Neural cell (in vitro differentiated cells): ENCODE results near the gene FIGNL2. TPM values are rescaled to one million over a fixed set of nuclear protein-coding genes. Genes with fewer than 3 reads are reported as not detected.

Source experiments
- H2AFZ ChIP-seq: fragments of 200-600, 300-800 bp; sonication (generic), shearing (Covaris generic); 2 replicates; pipeline ENCODE4 v1.6.0; 2014; ENCODE audit warnings: low read depth, mild to moderate bottlenecking, antibody characterized with exemption, low read length, moderate library complexity
- H3F3A ChIP-seq: fragments of 200-600 bp; shearing (Covaris generic); 2 replicates; pipeline ENCODE4 v1.6.1; 2016; ENCODE audit warnings: mild to moderate bottlenecking, moderate library complexity, mixed read lengths, antibody characterized with exemption, low read length; ENCODE audit not compliant: insufficient read depth, poor library complexity, severe bottlenecking
- H3K27ac ChIP-seq: fragments of 200-600, 300-800 bp; sonication (generic), shearing (Covaris generic); 2 replicates; pipeline ENCODE4 v1.5.1; 2014; ENCODE audit warnings: mild to moderate bottlenecking, low read length, moderate library complexity
- H3K27me3 ChIP-seq: fragments of 300-800, 200-600 bp; sonication (generic), shearing (Covaris generic); 2 replicates; pipeline ENCODE4 v1.6.0; 2014; ENCODE audit warnings: mild to moderate bottlenecking, low read depth, low read length, moderate library complexity; ENCODE audit not compliant: insufficient read depth
- H3K36me3 ChIP-seq: fragments of 300-800, 200-600 bp; sonication (generic), shearing (Covaris generic); 2 replicates; pipeline ENCODE4 v1.5.1; 2014; ENCODE audit warnings: mild to moderate bottlenecking, antibody characterized with exemption, low read length, moderate library complexity; ENCODE audit not compliant: insufficient read depth
- H3K4me2 ChIP-seq: fragments of 300-800, 200-600 bp; sonication (generic), shearing (Covaris generic); 2 replicates; pipeline ENCODE4 v1.6.0; 2014; ENCODE audit warnings: mild to moderate bottlenecking, low read length
- H3K4me3 ChIP-seq: fragments of 300-800, 200-600 bp; sonication (generic), shearing (Covaris generic); 2 replicates; pipeline ENCODE4 v1.5.1; 2014; ENCODE audit warnings: mild to moderate bottlenecking, low read length, moderate library complexity
- H3K79me2 ChIP-seq: fragments of 200-600 bp; shearing (Covaris generic); replicated peaks from 2 replicates; pipeline ENCODE4 v1.6.0; 2014; ENCODE audit warnings: mild to moderate bottlenecking, low read length, moderate library complexity; ENCODE audit not compliant: insufficient read depth
- H3K9ac ChIP-seq: fragments of 300-800, 200-600 bp; sonication (generic), shearing (Covaris generic); 2 replicates; pipeline ENCODE4 v1.6.1; 2016; ENCODE audit warnings: mild to moderate bottlenecking, low read length, mixed read lengths
- H3K9me2 ChIP-seq: fragments of 200-600 bp; shearing (Covaris generic); 2 replicates; pipeline ENCODE4 v1.6.1; 2016; ENCODE audit warnings: mild to moderate bottlenecking, low read length, mixed read lengths; ENCODE audit not compliant: insufficient read depth
- H3K9me3 ChIP-seq: fragments of 200-600, 300-800 bp; sonication (generic), shearing (Covaris generic); 2 replicates; pipeline ENCODE4 v1.6.1; 2016; ENCODE audit warnings: mild to moderate bottlenecking, mixed run types, low read length, moderate library complexity, mixed read lengths
- H4K20me1 ChIP-seq: fragments of 200-600 bp; shearing (Covaris generic); 2 replicates; pipeline ENCODE4 v1.6.1; 2016; ENCODE audit warnings: mild to moderate bottlenecking, mixed run types; ENCODE audit not compliant: insufficient read depth
- CTCF ChIP-seq: fragments of 450-650 bp; IDR thresholded peaks from 2 replicates; pipeline ENCODE4 v1.5.1; 2014; ENCODE audit warnings: antibody characterized with exemption, mild to moderate bottlenecking, moderate library complexity; ENCODE audit not compliant: poor library complexity, severe bottlenecking
- EP300 ChIP-seq: fragments of 450-650 bp; conservative IDR thresholded peaks from 2 replicates; pipeline ENCODE4 v1.6.1; 2014; ENCODE audit warnings: antibody characterized with exemption, mild to moderate bottlenecking, moderate library complexity; ENCODE audit not compliant: poor library complexity, severe bottlenecking
- EZH2 ChIP-seq: fragments of 200-600, 300-800 bp; shearing (Covaris generic), sonication (generic); IDR thresholded peaks from 2 replicates; pipeline ENCODE4 v1.6.1; 2014; ENCODE audit warnings: antibody characterized with exemption, low read length, borderline replicate concordance, mild to moderate bottlenecking; ENCODE audit not compliant: insufficient read depth, poor library complexity, severe bottlenecking
- MXI1 ChIP-seq: fragments of 450-650 bp; conservative IDR thresholded peaks from 2 replicates; pipeline ENCODE4 v1.6.1; 2014; ENCODE audit warnings: antibody characterized with exemption, mild to moderate bottlenecking; ENCODE audit not compliant: poor library complexity, severe bottlenecking
- POLR2AphosphoS5 ChIP-seq: IDR thresholded peaks from 2 replicates; pipeline ENCODE4 v1.6.1; 2012
- RAD21 ChIP-seq: fragments of 450-650 bp; conservative IDR thresholded peaks from 2 replicates; pipeline ENCODE4 v1.6.1; 2014; ENCODE audit warnings: antibody characterized with exemption, mild to moderate bottlenecking, moderate library complexity
- REST ChIP-seq: IDR thresholded peaks from 2 replicates; pipeline ENCODE4 v1.6.1; 2012; ENCODE audit warnings: borderline replicate concordance
- SMC3 ChIP-seq: fragments of 450-650 bp; conservative IDR thresholded peaks from 2 replicates; pipeline ENCODE4 v1.6.1; 2014; ENCODE audit warnings: antibody characterized with exemption, mild to moderate bottlenecking, moderate library complexity; ENCODE audit not compliant: poor library complexity
- TAF1 ChIP-seq: IDR thresholded peaks from 2 replicates; pipeline ENCODE4 v1.6.1; 2012; ENCODE audit warnings: low read depth
- polyA plus RNA-seq: library from polyadenylated mRNA; depleted of rRNA; stranded (reverse); fragments of >200 nt; gene quantifications from 2 replicates; pipeline ENCODE4 v1.2.3, GENCODE V29; 2014

The FIGNL2 gene
- polyA plus RNA-seq, 1 donor from 2014 or later: 0.21 TPM

GRCh38 chr12:51779876-51780275 lies 68.6 kb downstream of the FIGNL2 start:
- Histone ChIP-seq H3K4me3 (no peak overlapping the region), H3K27me3 (no peaks in the 10 kb centered on the region), H3K27ac (no peak overlapping the region), H3K79me2 (no peaks in the 10 kb centered on the region), H4K20me1 (no peaks in the 10 kb centered on the region), H3K9me3 (no peaks in the 10 kb centered on the region), H3K36me3 (no peaks in the 10 kb centered on the region), H3F3A (no peaks in the 10 kb centered on the region), H2AFZ (no peak overlapping the region), H3K4me2 (no peak overlapping the region), H3K9me2 (no peaks in the 10 kb centered on the region), H3K9ac (no peak overlapping the region)
- TF ChIP-seq EP300 (no peak), EZH2 (no peak)

DNA sequence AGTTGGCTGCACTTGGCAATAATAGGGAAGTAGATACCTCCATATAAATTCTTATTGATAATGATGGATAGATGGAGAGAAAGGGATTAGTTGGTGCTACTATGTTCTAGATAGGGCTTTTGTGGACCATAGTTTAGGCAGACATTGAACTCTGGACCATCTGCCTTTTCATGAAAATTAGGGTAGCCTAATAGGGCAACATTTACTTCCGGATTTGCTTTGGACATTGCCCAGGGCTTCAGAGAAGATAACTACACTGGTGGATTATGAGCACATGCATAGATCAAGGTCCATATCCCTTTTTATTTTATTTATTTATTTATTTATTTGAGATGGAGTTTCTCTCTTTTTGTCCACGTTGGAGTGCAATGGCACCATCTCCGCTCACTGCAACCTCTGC lies 70.5 kb downstream of the FIGNL2 start:
- Histone ChIP-seq H3K9me3 (no peaks in the 10 kb centered on the region), H3K4me2 (no peak overlapping the region), H4K20me1 (no peaks in the 10 kb centered on the region), H3K9ac (no peak overlapping the region), H3F3A (no peaks in the 10 kb centered on the region), H3K4me3 (no peak overlapping the region), H3K36me3 (peaks cover 7% of the 10 kb centered on the region), H3K79me2 (no peaks in the 10 kb centered on the region), H3K9me2 (no peaks in the 10 kb centered on the region), H3K27me3 (no peaks in the 10 kb centered on the region), H3K27ac (no peak overlapping the region), H2AFZ (no peak overlapping the region)
- TF ChIP-seq SMC3 (no peak), EZH2 (no peak), REST (no peak), TAF1 (no peak), EP300 (no peak), MXI1 (no peak), CTCF (no peak), POLR2AphosphoS5 (no peak), RAD21 (no peak)

DNA sequence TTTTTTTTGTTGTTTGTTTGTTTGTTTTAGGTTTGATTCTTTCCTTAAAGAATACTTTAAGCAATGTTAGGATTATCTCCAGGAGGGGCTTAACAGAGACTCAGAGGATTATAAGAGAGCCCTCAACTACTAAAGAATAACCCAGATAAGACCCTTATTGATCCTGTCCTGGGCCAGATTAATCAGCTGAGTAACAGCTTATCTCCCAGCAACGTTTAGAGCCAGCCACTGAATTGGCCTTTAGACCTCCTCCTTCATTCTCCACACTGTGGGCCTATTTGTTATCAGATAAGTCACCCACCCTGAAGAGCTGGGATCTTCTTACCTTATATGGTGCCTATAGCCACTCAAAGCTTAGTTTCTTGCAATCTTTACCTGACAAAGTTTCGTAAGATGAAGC lies 71.1 kb downstream of the FIGNL2 start:
- Histone ChIP-seq H3F3A (no peaks in the 10 kb centered on the region), H3K4me2 (no peak overlapping the region), H3K9me2 (no peaks in the 10 kb centered on the region), H3K4me3 (no peak overlapping the region), H3K9ac (no peak overlapping the region), H3K36me3 (peaks cover 7% of the 10 kb centered on the region), H2AFZ (no peak overlapping the region), H3K27me3 (no peaks in the 10 kb centered on the region), H4K20me1 (no peaks in the 10 kb centered on the region), H3K27ac (no peak overlapping the region), H3K9me3 (no peaks in the 10 kb centered on the region), H3K79me2 (no peaks in the 10 kb centered on the region)
- no peak for TF ChIP-seq POLR2AphosphoS5
- TF ChIP-seq REST: no peak
- TF ChIP-seq TAF1: no peak
